A172 (cell line): ENCODE results near the gene TRDMT1. TPM values are rescaled to one million over a fixed set of nuclear protein-coding genes. Genes with fewer than 3 reads are reported as not detected.

Experiments used
- DNase-seq: peaks from one replicate; pipeline ENCODE4 v3.0.0-alpha.2; 2015; ENCODE audit warnings: low spot score
- total RNA-seq: library from RNA; depleted of rRNA; stranded (reverse); fragments of >200 nt; shearing (Covaris generic); gene quantifications from 2 replicates; pipeline ENCODE4 v1.2.3, GENCODE V29; 2014; rRNA removed

TRDMT1 gene
- total RNA-seq, 1 experiment from 2014 or later = 4.3 TPM

- DNase-seq = no peak
Measured at GRCh38 chr10:17101257-17101909, 100.1 kb downstream of the TRDMT1 start.

GRCh38 chr10:17100586-17100985 is 100.9 kb downstream of the TRDMT1 start:
- no peak for DNase-seq

- DNase-seq = no peak
Measured at GRCh38 chr10:17098012-17098411, 103.5 kb downstream of the TRDMT1 start.

Other genes with a start within 250 kb of the TRDMT1 start
- 0.14 and 0.60 TPM in 2 replicates for gene CUBN, start 71.9 kb downstream of the TRDMT1 start, total RNA-seq
- gene VIM, start 26.6 kb upstream of the TRDMT1 start, total RNA-seq = 4,251 and 5,299 TPM in 2 replicates